DOHH2 (cell line): ENCODE results near the gene ANKRD39.

ENCODE experiments used
- EZH2phosphoT487 ChIP-seq: fragments of 200-600 bp; sonication (generic); IDR thresholded peaks from 2 replicates; pipeline ENCODE4 v1.6.1; 2017; ENCODE audit warnings: borderline replicate concordance, mild to moderate bottlenecking, antibody characterized with exemption, low read length, moderate library complexity, mixed read lengths
- TF ChIP-seq, protein P1 (sequence below): fragments of 200-600 bp; sonication (generic); IDR thresholded peaks from one replicate; pipeline ENCODE4 v1.5.1; 2014; ENCODE audit warnings: antibody characterized with exemption, mild to moderate bottlenecking, low read depth, low read length; ENCODE audit not compliant: poor library complexity, severe bottlenecking

DNA sequence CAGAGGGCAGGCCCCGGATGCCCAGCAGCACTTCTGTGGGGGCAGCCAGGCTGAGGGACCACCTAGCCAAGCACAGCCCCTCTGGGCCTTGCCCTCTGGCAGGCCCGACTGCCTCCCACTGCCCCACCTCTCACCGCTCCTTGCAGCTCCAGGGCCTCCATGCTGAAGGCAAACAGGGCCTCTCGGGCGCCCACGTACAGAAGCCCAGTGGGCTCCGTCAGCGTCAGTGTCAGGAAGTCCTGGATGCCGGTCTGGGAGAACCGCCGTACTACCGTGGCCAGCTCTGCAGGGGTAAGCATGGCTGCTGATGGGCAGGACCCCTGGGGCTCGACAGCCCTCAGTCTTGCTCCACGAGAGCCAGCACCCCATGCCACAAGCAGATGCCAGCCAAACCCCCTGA is 8.3 kb upstream of the ANKRD39 start:
- TF ChIP-seq, protein P1, sequence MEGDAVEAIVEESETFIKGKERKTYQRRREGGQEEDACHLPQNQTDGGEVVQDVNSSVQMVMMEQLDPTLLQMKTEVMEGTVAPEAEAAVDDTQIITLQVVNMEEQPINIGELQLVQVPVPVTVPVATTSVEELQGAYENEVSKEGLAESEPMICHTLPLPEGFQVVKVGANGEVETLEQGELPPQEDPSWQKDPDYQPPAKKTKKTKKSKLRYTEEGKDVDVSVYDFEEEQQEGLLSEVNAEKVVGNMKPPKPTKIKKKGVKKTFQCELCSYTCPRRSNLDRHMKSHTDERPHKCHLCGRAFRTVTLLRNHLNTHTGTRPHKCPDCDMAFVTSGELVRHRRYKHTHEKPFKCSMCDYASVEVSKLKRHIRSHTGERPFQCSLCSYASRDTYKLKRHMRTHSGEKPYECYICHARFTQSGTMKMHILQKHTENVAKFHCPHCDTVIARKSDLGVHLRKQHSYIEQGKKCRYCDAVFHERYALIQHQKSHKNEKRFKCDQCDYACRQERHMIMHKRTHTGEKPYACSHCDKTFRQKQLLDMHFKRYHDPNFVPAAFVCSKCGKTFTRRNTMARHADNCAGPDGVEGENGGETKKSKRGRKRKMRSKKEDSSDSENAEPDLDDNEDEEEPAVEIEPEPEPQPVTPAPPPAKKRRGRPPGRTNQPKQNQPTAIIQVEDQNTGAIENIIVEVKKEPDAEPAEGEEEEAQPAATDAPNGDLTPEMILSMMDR = no peak
- no peak for TF ChIP-seq EZH2phosphoT487
